Sigmoid colon (tissue), 7 donors: Measurements from ENCODE around the gene PTGIS. TPM values are rescaled to one million over a fixed set of nuclear protein-coding genes. Genes with fewer than 3 reads are reported as not detected.

Experiments used
- DNase-seq: peaks from one replicate; pipeline ENCODE4 v3.0.0-alpha.2; 2019
- H3K27ac ChIP-seq, 4 donors: fragments of 200-600 bp; sonication (generic); one replicate each; pipeline ENCODE4 v1.5.1; 2016 to 2019; ENCODE audit warnings: mild to moderate bottlenecking in 1 of 4
- H3K27me3 ChIP-seq, 3 donors: fragments of 200-600 bp; sonication (generic); one replicate each; pipeline ENCODE4 v1.5.1; 2019; ENCODE audit warnings: mild to moderate bottlenecking in 1 of 3
- H3K36me3 ChIP-seq, 4 donors: fragments of 200-600 bp; sonication (generic); one replicate each; pipeline ENCODE4 v1.5.1; 2016 to 2019
- H3K4me1 ChIP-seq, 4 donors: fragments of 200-600 bp; sonication (generic); one replicate each; pipeline ENCODE4 v1.5.1; 2017 to 2019
- H3K4me3 ChIP-seq, 4 donors: fragments of 200-600 bp; sonication (generic); one replicate each; pipeline ENCODE4 v1.5.1; 2017 to 2019; ENCODE audit warnings: mild to moderate bottlenecking in 2 of 4, moderate library complexity in 1 of 4
- H3K9me3 ChIP-seq, 4 donors: fragments of 200-600 bp in 3 of 4; sonication (generic) in 3 of 4; one replicate each; pipeline versions ENCODE4 v1.5.1 to v1.6.1; 2013 to 2019
- EP300 ChIP-seq, 4 donors: sonication (generic); formaldehyde crosslinking; IDR thresholded peaks; one replicate each; pipeline ENCODE4 v1.6.1; 2017; ENCODE audit warnings: antibody characterized with exemption in 4 of 4
- POLR2A ChIP-seq, 2 donors: fragments of 450-650 bp; IDR thresholded peaks; one replicate each; pipeline ENCODE4 v1.6.1; 2016; ENCODE audit warnings: antibody characterized with exemption in 2 of 2, mild to moderate bottlenecking in 2 of 2, moderate library complexity in 2 of 2
- POLR2AphosphoS5 ChIP-seq, 4 donors: sonication (generic); formaldehyde crosslinking; IDR thresholded peaks; one replicate each; pipeline ENCODE4 v1.6.1; 2017; ENCODE audit warnings: antibody characterized with exemption in 4 of 4
- WGBS, 2 donors: extraction: QIAGEN DNeasy Blood & Tissue Kit; methylation state at CpG; one replicate each; pipeline ENCODE4 v1.1.7; 2013; 5-methylcytosine and 5-hydroxymethylcytosine counted together
- intact Hi-C: fragments of 100-400 bp; cut with DNase I; formaldehyde crosslinking; loops from one replicate; pipeline ENCODE4 v1.15.1; 2023
- polyA plus RNA-seq, 3 donors: library from polyadenylated mRNA; stranded (reverse); fragments of 200-250 nt; gene quantifications; one replicate each; pipeline ENCODE4 v1.2.3, GENCODE V29; 2013
- total RNA-seq, 4 donors: library from RNA; depleted of rRNA; stranded (reverse); fragments of >200 nt; gene quantifications; one replicate each; pipeline ENCODE4 v1.1.0, GENCODE V29; 2016
- TF ChIP-seq, protein P1 (sequence below), 4 experiments: fragments of 450-650 bp in 3 of 4; fragments of 200-600 bp in 1 of 4; IDR thresholded peaks; one replicate each; pipeline ENCODE4 v1.5.1; 2016 to 2019; ENCODE audit warnings: antibody characterized with exemption in 4 of 4, mild to moderate bottlenecking in 3 of 4, moderate library complexity in 2 of 4
- donor health status: healthy with polysubstance abuse.
- donor health status: Bipolar disorder and iron deficiency.
- donor health status: healthy.

The PTGIS gene
- total and polyA plus RNA-seq, 7 donors: 0.46 to 241 (median 55.3) TPM

- H3K27ac ChIP-seq: peak overlapping the region; percentile 47 to 75 (median 64)
- intact Hi-C loops: no loop called here
Measured at GRCh38 chr20:49594931-49595315, 27.0 kb upstream of the PTGIS start.

GRCh38 chr20:49594143-49594930 lies 26.4 kb upstream of the PTGIS start:
- DNase-seq: peak; percentile 92
- H3K9me3 ChIP-seq: peaks cover 0 to 3% (median 0%) of the 10 kb centered on the region in 4 donors
- peak overlapping the region; percentile 56 to 75 (median 64) for H3K27ac ChIP-seq
- WGBS, 2 donors: 64 to 70% methylated on average over 12 of the region's 12 CpGs
- H3K4me3 ChIP-seq: no peak overlapping the region
- intact Hi-C loops: no loop called here
- H3K27me3 ChIP-seq: no peaks in the 10 kb centered on the region
- H3K36me3 ChIP-seq: no peaks in the 10 kb centered on the region
- TF ChIP-seq POLR2AphosphoS5 (IDR thresholded peaks at IDR 0.05) (peak; percentile 27 to 75 (median 40)), POLR2A (IDR thresholded peaks at IDR 0.05) (no peak), EP300 (IDR thresholded peaks at IDR 0.05) (no peak)
- H3K4me1 ChIP-seq: peaks cover 0 to 14% (median 8%) of the 10 kb centered on the region in 4 donors

More at GRCh38 chr20:49594931-49595315, 27.0 kb upstream of the PTGIS start:
- WGBS, 2 donors: 95 to 96% methylated on average over 6 of the region's 6 CpGs
- H3K36me3 ChIP-seq: no peaks in the 10 kb centered on the region
- peaks cover 0 to 3% (median 0%) of the 10 kb centered on the region in 4 donors for H3K9me3 ChIP-seq
- H3K4me3 ChIP-seq: no peak overlapping the region
- no peak for DNase-seq
- peaks cover 0 to 14% (median 8%) of the 10 kb centered on the region in 4 donors for H3K4me1 ChIP-seq
- TF ChIP-seq EP300 (IDR thresholded peaks at IDR 0.05): no peak
- no peak for TF ChIP-seq POLR2AphosphoS5 (IDR thresholded peaks at IDR 0.05)
- TF ChIP-seq, protein P1, sequence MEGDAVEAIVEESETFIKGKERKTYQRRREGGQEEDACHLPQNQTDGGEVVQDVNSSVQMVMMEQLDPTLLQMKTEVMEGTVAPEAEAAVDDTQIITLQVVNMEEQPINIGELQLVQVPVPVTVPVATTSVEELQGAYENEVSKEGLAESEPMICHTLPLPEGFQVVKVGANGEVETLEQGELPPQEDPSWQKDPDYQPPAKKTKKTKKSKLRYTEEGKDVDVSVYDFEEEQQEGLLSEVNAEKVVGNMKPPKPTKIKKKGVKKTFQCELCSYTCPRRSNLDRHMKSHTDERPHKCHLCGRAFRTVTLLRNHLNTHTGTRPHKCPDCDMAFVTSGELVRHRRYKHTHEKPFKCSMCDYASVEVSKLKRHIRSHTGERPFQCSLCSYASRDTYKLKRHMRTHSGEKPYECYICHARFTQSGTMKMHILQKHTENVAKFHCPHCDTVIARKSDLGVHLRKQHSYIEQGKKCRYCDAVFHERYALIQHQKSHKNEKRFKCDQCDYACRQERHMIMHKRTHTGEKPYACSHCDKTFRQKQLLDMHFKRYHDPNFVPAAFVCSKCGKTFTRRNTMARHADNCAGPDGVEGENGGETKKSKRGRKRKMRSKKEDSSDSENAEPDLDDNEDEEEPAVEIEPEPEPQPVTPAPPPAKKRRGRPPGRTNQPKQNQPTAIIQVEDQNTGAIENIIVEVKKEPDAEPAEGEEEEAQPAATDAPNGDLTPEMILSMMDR (IDR thresholded peaks at IDR 0.05): no peak
- TF ChIP-seq POLR2A (IDR thresholded peaks at IDR 0.05): no peak
- no peaks in the 10 kb centered on the region for H3K27me3 ChIP-seq

- no peak for DNase-seq
- 79 to 84% methylated on average over 15 of the region's 15 CpGs for WGBS, 2 donors
- H3K36me3 ChIP-seq: no peaks in the 10 kb centered on the region
- intact Hi-C loops: no loop called here
- no peak for TF ChIP-seq POLR2AphosphoS5 (IDR thresholded peaks at IDR 0.05)
- no peak for TF ChIP-seq POLR2A (IDR thresholded peaks at IDR 0.05)
- no peak for TF ChIP-seq EP300 (IDR thresholded peaks at IDR 0.05)
- TF ChIP-seq, protein P1 (IDR thresholded peaks at IDR 0.05): no peak
- H3K9me3 ChIP-seq: peaks cover 0 to 3% (median 0%) of the 10 kb centered on the region in 4 donors
- peak overlapping the region; percentile 56 to 72 (median 64) for H3K27ac ChIP-seq
- H3K4me3 ChIP-seq: no peak overlapping the region
- peaks cover 0 to 14% (median 8%) of the 10 kb centered on the region in 4 donors for H3K4me1 ChIP-seq
- H3K27me3 ChIP-seq: no peaks in the 10 kb centered on the region
Measured at GRCh38 chr20:49593466-49594142, 25.7 kb upstream of the PTGIS start.

GRCh38 chr20:49592120-49592519 lies 24.2 kb upstream of the PTGIS start:
- no peak overlapping the region for H3K4me3 ChIP-seq
- no peaks in the 10 kb centered on the region for H3K36me3 ChIP-seq
- no peak for TF ChIP-seq EP300 (IDR thresholded peaks at IDR 0.05)
- no peak for TF ChIP-seq POLR2A (IDR thresholded peaks at IDR 0.05)
- TF ChIP-seq, protein P1 (IDR thresholded peaks at IDR 0.05): no peak
- TF ChIP-seq POLR2AphosphoS5 (IDR thresholded peaks at IDR 0.05): no peak
- H3K9me3 ChIP-seq: no peaks in the 10 kb centered on the region
- peak overlapping the region in 2 of 4 donors; percentile 56 to 83 for H3K27ac ChIP-seq
- peaks cover 0 to 24% (median 21%) of the 10 kb centered on the region in 4 donors for H3K4me1 ChIP-seq
- no peak for DNase-seq
- no peaks in the 10 kb centered on the region for H3K27me3 ChIP-seq
- intact Hi-C loops: no loop called here
